GM18511 (cell line): ENCODE data around the gene SP7.

ENCODE experiments used
- ATAC-seq: cut with Tn5 transposase; IDR thresholded peaks from one replicate; pipeline ENCODE4 v1.9.1; 2021; ENCODE audit warnings: mild to moderate bottlenecking, moderate library complexity; ENCODE audit not compliant: unreplicated experiment

The SP7 gene

DNA sequence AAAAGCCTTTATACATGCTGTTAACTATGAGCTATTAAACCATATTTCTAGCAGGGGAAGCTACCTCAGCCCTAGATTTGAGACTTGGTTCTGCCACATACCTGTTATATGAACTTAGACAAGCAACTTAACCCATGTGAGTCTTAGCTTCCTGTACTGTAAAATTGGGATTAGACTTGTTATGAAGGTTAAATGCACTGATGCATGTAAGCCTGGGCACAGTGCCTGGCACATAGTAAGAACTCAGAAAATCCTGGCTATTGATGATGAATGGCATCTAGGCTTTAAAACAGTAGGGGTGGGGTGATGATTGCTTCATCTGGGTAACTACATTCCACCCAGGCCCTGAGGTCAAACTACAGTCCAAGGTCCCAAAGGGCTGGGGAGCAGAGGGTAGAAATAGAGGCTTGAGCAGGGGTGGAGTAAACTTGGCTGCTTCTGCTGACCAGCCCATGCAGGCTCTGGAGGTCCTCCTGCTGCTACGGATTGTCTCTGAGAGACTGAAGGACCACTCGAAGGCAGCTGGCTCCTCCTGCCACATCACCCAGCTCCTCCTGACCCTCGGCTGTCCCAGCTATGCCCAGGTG is 56.8 kb downstream of the SP7 start:
- ATAC-seq, result no peak

GRCh38 chr12:53277981-53278380 is 58.2 kb downstream of the SP7 start:
- no peak for ATAC-seq
